ENCODE data around the gene HMCN2.

The HMCN2 gene

DNA sequence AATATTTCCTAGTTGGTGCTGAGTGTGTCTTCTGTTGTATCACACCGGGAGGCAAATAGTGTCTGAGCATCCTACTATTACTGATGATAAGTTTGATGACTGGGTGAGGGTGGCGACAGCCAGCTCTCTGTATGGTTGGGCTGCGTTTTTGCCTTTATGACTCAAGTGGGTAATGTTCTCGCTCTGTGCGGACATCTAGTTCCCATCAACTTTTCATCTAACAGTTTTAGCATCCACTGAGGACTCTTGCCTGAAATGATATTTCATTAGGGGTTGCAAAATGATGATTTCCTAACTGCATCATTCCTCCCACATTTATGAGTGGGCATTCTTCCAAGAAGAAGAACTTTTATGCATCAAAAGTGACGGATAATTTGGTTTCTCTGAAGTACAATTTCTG lies 26.5 kb downstream of the HMCN2 start:
- no peak for DNase-seq

DNA sequence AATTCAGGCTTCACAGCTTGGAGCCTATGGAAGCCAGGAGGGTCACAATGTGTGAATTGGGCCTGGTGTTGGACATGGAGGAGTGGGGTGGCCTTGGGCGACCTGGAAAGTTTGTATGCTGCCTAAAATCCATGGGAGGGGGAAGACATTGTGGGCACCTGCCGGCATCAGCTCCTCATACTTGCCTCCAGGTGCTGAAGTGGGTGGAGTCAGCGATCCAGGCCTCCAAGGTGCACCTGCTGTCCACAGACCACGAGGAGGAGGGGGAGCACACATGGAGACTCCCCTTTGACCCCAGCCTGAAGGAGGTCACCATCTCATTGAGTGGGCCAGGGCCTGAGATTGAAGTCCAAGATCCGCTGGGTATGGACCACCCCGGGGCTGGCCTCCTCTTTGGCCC lies 29.1 kb downstream of the HMCN2 start:
- no peak for DNase-seq

- DNase-seq: no peak
Observed at GRCh38 chr9:130295431-130295830, 29.9 kb downstream of the HMCN2 start.

DNA sequence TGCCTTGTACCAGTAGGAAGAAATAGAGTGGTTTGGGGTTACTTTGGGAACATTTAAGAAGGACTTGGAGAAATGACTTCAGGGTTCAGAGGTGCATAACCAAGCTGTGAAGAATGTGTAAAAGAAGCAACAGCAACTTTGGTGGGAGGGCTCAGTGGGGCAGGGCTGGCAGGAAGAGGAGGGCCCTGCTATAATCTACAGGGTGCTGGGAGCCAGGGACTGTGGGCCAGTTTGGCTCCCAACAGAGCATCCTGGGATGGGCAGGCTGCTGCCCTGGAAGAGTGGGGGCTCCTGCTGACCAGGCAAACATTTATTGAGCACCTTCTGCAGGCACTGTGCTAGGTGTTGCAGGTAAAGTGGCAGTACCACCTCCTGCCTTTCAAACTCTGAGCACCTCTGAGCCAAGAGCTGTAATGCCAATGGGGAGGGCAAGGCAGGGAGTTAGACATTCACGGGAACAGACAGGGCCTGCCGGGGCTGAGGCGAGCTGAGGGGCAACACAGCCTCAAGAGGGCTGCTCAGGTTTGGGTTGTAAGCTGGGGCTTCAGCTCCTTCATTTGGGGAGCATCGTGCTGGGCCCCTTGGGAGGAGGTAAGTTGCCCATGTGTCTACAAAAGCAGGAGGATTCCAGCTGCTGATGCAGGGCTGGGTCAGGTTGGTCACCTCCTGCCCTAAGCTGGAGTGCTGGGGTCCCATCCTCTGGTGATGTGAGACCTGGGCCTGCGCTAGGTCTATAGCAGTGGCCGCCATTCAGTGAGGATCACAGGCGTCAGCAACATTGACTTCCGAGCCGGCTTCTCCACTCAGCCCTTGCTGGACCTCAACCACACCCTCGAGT lies 30.6 kb downstream of the HMCN2 start:
- no peak for DNase-seq

- no peak for DNase-seq
Observed at GRCh38 chr9:130296783-130297055, 31.2 kb downstream of the HMCN2 start.

GRCh38 chr9:130297371-130297770 lies 31.8 kb downstream of the HMCN2 start:
- DNase-seq: no peak

DNA sequence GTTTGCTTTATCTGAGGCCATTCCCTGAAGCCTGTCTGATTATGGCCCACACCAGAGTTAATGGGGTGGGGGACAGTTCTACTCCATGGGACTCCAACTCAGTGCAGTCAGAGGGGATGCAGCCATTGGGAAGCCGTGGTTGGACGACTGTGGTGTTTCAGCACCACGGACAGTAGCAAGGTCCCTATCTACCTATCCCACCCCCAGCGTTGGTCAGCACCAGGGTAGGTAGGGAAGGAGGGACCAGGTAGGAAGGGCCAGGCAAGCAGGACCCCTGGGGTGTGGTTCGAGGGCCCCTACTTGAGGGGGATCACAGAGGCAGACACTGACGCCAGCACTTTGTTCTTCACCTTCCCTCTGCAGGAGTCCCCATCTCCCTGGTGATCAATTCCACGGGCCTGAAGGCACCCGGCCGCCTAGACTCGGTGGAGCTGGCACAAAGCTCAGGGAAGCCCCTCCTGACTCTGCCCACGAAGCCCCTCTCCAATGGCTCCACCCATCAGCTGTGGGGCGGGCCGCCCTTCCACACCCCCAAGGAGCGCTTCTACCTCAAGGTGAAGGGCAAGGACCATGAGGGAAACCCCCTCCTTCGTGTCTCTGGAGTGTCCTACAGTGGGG lies 33.2 kb downstream of the HMCN2 start:
- DNase-seq: no peak

GRCh38 chr9:130299785-130300615 lies 34.4 kb downstream of the HMCN2 start:
- no peak for DNase-seq

- DNase-seq: no peak
Observed at GRCh38 chr9:130300739-130301138, 35.2 kb downstream of the HMCN2 start.

GRCh38 chr9:130301483-130302286 lies 36.1 kb downstream of the HMCN2 start:
- DNase-seq: no peak

DNA sequence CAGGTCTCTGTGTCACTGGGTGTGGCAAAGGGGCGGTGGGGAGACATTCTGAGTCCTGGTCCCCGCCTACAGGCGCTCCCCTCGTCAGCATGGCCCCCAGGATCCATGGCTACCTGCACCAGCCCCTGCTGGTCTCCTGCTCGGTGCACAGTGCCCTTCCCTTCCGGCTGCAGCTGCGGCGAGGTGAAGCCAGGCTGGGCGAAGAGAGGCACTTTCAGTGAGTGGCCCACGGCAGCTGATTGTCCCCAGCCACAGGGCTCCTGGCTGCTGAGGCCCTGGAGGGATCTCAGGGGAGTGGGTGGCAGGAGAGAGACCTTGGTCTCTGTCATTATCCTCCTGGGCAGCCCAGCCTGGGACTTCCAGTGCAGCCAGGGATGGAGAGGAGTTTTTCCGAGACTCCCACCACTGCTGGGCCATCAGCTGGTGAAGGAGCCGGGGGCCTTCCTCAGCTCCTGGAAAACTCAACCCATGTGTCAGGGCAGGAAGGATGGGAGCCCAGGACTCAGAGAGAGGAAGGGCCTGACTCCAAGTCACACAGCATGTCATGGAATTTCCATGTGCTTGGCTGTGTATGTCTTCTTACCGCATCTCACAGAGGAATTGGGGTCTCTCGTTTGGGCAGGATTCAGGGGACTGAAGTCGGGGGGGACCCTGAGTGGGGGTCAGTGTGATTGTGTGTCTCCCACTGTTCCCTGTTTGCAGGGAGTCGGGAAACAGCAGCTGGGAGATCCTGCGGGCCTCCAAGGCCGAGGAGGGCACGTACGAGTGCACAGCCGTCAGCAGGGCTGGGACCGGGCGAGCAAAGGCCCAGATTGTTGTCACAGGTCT lies 37.4 kb downstream of the HMCN2 start:
- DNase-seq: no peak

DNA sequence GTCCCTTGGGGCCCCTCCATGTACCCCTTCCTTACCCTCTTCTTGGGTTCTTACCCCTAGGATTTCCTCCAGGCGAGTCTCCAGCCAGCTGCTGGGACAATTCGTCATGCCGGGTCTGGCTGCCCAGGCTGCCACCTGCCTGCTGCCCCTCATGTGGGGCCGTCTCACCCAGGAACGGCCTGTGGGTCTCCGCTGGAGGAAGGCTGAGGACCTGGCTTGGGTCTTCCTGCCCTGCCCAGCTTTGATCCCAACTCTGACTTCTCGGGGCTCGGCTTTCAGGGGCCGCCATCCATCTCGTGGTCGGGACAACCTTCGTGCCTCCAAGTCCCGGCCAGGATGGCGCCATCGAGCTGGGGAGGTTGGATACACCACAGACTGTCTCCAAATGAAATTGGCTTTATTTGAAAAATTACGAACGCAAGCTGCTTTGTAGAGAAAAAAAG lies 38.1 kb downstream of the HMCN2 start:
- DNase-seq: no peak

- DNase-seq: no peak
Observed at GRCh38 chr9:130304116-130304515, 38.6 kb downstream of the HMCN2 start.

GRCh38 chr9:130304643-130305042 lies 39.1 kb downstream of the HMCN2 start:
- no peak for DNase-seq

DNA sequence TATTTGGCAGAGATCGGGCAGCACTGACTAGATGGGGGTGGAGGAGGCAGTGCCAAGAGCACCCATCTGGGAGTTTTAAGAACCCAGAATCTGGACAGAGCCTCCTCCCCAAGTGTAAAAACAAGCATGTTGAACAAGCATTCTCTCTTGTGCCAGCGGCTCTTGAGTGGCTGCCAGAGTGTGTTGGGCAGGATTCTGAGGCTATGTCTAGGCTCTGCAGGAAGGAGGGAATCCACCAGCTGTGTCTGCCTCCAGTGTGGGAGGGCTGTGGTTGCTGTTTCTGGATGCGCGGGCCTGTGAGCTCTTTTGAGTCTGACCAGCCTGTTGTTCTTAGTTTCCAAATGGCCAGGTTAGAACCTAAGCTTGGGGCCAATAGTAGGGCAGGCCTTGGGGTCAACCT lies 39.8 kb downstream of the HMCN2 start:
- DNase-seq: no peak

GRCh38 chr9:130306823-130307666 lies 41.5 kb downstream of the HMCN2 start:
- DNase-seq: no peak

GRCh38 chr9:130307667-130307943 lies 42.0 kb downstream of the HMCN2 start:
- DNase-seq: no peak

DNA sequence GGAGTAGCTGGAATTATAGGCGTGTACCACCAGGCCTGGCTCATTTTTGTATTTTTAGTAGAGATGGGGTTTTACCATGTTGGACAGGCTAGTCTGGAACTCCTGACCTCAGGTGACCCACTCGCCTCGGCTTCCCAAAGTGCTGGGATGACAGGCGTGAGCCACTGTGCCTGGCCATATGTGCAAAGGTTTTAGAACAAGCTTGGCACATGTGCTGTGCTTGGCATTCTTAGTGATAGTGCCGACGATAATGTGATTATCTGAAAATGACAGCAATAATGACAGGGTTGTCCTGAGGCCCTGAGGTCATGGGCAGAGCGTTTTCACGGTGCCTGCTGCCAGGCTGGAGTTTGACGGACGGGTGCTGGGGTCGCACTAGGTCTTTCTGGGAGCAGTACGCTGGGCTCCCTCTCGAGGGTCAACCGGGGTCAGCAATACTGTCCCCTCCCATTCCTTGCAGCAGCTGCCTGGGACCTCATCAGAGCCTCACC lies 42.6 kb downstream of the HMCN2 start:
- no peak for DNase-seq

- DNase-seq: no peak
Observed at GRCh38 chr9:130309689-130310455, 44.3 kb downstream of the HMCN2 start.

- no peak for DNase-seq
Observed at GRCh38 chr9:130310456-130310855, 44.9 kb downstream of the HMCN2 start.

All from COR-L47 (cell line).